Adrenal gland (tissue), 12 donors: ENCODE results near the gene DNM1L. TPM values are rescaled to one million over a fixed set of nuclear protein-coding genes. Genes with fewer than 3 reads are reported as not detected.
"Not testable (repeated sequence)": the region's sequence is repeated elsewhere in the genome, so short reads cannot be mapped to it uniquely, and the experiment has no call there.

Experiments
- DNase-seq, 7 donors: peaks; one replicate each; pipeline ENCODE4 v3.0.0-alpha.2; 2019 to 2020
- H3K27ac ChIP-seq, 5 donors: fragments of 200-600 bp; sonication (generic) in 4 of 5; 1 replicate in 3 of 5; 2 replicates in 2 of 5; pipeline versions ENCODE4 v1.5.1 to v1.8.0; 2016 to 2020; ENCODE audit warnings: mild to moderate bottlenecking in 1 of 5
- H3K27me3 ChIP-seq: fragments of 200-600 bp; 2 replicates; pipeline ENCODE4 v1.8.0; 2021
- H3K36me3 ChIP-seq, 2 donors: fragments of 200-600 bp; replicated peaks in 1 of 2; 1 replicate in 1 of 2; 2 replicates in 1 of 2; pipeline versions ENCODE4 v1.5.1 to v1.8.0; 2018 to 2022
- H3K4me1 ChIP-seq, 2 donors: fragments of 200-600 bp; replicated peaks in 1 of 2; 1 replicate in 1 of 2; 2 replicates in 1 of 2; pipeline versions ENCODE4 v1.5.1 to v1.8.0; 2018 to 2021
- H3K4me3 ChIP-seq, 4 donors: fragments of 200-600 bp; sonication (generic) in 3 of 4; one replicate each; pipeline ENCODE4 v1.5.1; 2016 to 2018
- H3K9me3 ChIP-seq, 3 donors: fragments of 200-600 bp; sonication (generic) in 1 of 3; replicated peaks in 1 of 3; 1 replicate in 2 of 3; 2 replicates in 1 of 3; pipeline versions ENCODE4 v1.5.1 to v1.8.0; 2016 to 2021
- CTCF ChIP-seq, 6 experiments: fragments of 450-650 bp in 4 of 6; fragments of 200-600 bp in 2 of 6; sonication (generic) in 1 of 6; IDR thresholded peaks; 1 replicate in 5 of 6; 2 replicates in 1 of 6; pipeline versions ENCODE4 v1.5.1 to v1.8.0; 2016 to 2021; ENCODE audit warnings: antibody characterized with exemption in 6 of 6, mild to moderate bottlenecking in 2 of 6, moderate library complexity in 1 of 6
- POLR2A ChIP-seq, 2 donors: fragments of 450-650 bp; IDR thresholded peaks; one replicate each; pipeline ENCODE4 v1.6.1; 2017; ENCODE audit warnings: antibody characterized with exemption in 2 of 2, mild to moderate bottlenecking in 2 of 2, moderate library complexity in 1 of 2
- WGBS, 4 donors: extraction: QIAGEN DNeasy Blood & Tissue Kit in 2 of 4; methylation state at CpG; one replicate each; pipeline versions ENCODE4 v1.1.5 to v1.1.7; 2013 to 2017; 5-methylcytosine and 5-hydroxymethylcytosine counted together
- intact Hi-C, 2 donors: fragments of 100-400 bp; cut with DNase I; formaldehyde crosslinking; loops; one replicate each; pipeline versions ENCODE4 v1.14.1 to v1.15.0; 2022 to 2023
- polyA plus RNA-seq, 3 donors: library from polyadenylated mRNA; stranded (reverse); fragments of 200-250 nt in 2 of 3; fragments of 350-450 nt in 1 of 3; fragmentation: Illumina TruSeq in 1 of 3; extraction: RNeasy Lipid Tissue Mini Kit (QIAGEN cat#74804) in 1 of 3; gene quantifications; one replicate each; pipeline ENCODE4 v1.2.3, GENCODE V29; 2013 to 2014
- total RNA-seq, 9 donors: library from RNA; depleted of rRNA in 4 of 9; stranded (reverse); fragments of >200 nt in 4 of 9; fragments of 120-200 nt in 1 of 9; fragmentation: NEBNext Ultra II Directional in 1 of 9; extraction: Animal tissue kit (Norgen Biotek cat#: 25700) in 1 of 9; gene quantifications; one replicate each; pipeline versions ENCODE4 v1.1.0 to v1.2.4, GENCODE V29; 2013 to 2023
- donor health status: healthy with polysubstance abuse.
- donor health status: Bipolar disorder and iron deficiency.
- donor health status: DM: yes; HTN: yes; CAD: no.
- donor health status: DM: no; HTN: no; CAD: no.
- donor health status: DM: no; HTN: no; CAD: no.
- donor health status: DM: yes; HTN: yes; CAD: no.

The DNM1L gene
- total and polyA plus RNA-seq, 12 donors, result 25.3 to 78.1 (median 42.7) TPM

GRCh38 chr12:32698285-32698684 lies 19.2 kb downstream of the DNM1L start:
- no peaks in the 10 kb centered on the region for H3K9me3 ChIP-seq
- TF ChIP-seq POLR2A (IDR thresholded peaks at IDR 0.05) (no peak), CTCF (IDR thresholded peaks at IDR 0.05) (no peak)
- H3K27ac ChIP-seq, result no peak overlapping the region
- intact Hi-C loops, result no loop called here
- 58 to 79% (median 75%) methylated on average over 2 of the region's 2 CpGs for WGBS, 4 donors
- H3K4me3 ChIP-seq, result no peak overlapping the region
- DNase-seq, result no peak
- peaks cover 0 to 4% of the 10 kb centered on the region in 2 donors for H3K4me1 ChIP-seq
- no peaks in the 10 kb centered on the region for H3K36me3 ChIP-seq
- no peaks in the 10 kb centered on the region for H3K27me3 ChIP-seq

GRCh38 chr12:32699437-32699836 lies 20.3 kb downstream of the DNM1L start:
- H3K9me3 ChIP-seq, H3K4me1 ChIP-seq, H3K4me3 ChIP-seq, intact Hi-C loops, H3K36me3 ChIP-seq, H3K27me3 ChIP-seq, H3K27ac ChIP-seq, DNase-seq: not testable (repeated sequence)
- 89 to 98% (median 92%) methylated on average over 8 of the region's 8 CpGs for WGBS, 4 donors

GRCh38 chr12:32702473-32702872 lies 23.4 kb downstream of the DNM1L start:
- H3K27ac ChIP-seq, result no peak overlapping the region
- TF ChIP-seq POLR2A (IDR thresholded peaks at IDR 0.05) (no peak), CTCF (IDR thresholded peaks at IDR 0.05) (no peak)
- intact Hi-C loops, result no loop called here
- DNase-seq, result no peak
- no peak overlapping the region for H3K4me3 ChIP-seq
- peaks cover 0 to 4% of the 10 kb centered on the region in 2 donors for H3K4me1 ChIP-seq
- H3K9me3 ChIP-seq, result no peaks in the 10 kb centered on the region
- H3K27me3 ChIP-seq, result no peaks in the 10 kb centered on the region
- H3K36me3 ChIP-seq, result no peaks in the 10 kb centered on the region

GRCh38 chr12:32702946-32703345 lies 23.8 kb downstream of the DNM1L start:
- intact Hi-C loops, result no loop called here
- no peak for DNase-seq
- 85 to 96% (median 91%) methylated on average over 1 of the region's 1 CpG for WGBS, 4 donors
- Histone ChIP-seq H3K27ac (no peak overlapping the region), H3K36me3 (no peaks in the 10 kb centered on the region), H3K27me3 (no peaks in the 10 kb centered on the region), H3K4me1 (peaks cover 0 to 4% of the 10 kb centered on the region in 2 donors), H3K4me3 (no peak overlapping the region), H3K9me3 (no peaks in the 10 kb centered on the region)
- TF ChIP-seq POLR2A (IDR thresholded peaks at IDR 0.05) (no peak), CTCF (IDR thresholded peaks at IDR 0.05) (no peak)

- Histone ChIP-seq H3K36me3 (no peaks in the 10 kb centered on the region), H3K27me3 (no peaks in the 10 kb centered on the region)
Measured at GRCh38 chr12:32705783-32706182, 26.7 kb downstream of the DNM1L start.

More at GRCh38 chr12:32705783-32706182, 26.7 kb downstream of the DNM1L start:
- no peak for DNase-seq
- Histone ChIP-seq H3K4me1 (no peaks in the 10 kb centered on the region), H3K27ac (no peak overlapping the region), H3K4me3 (no peak overlapping the region), H3K9me3 (no peaks in the 10 kb centered on the region)
- TF ChIP-seq CTCF (IDR thresholded peaks at IDR 0.05), result no peak
- no peak for TF ChIP-seq POLR2A (IDR thresholded peaks at IDR 0.05)
- intact Hi-C loops, result no loop called here
